T-helper 17 cell (primary cell): ENCODE measurements around the gene KCNG4. TPM values are rescaled to one million over a fixed set of nuclear protein-coding genes. Genes with fewer than 3 reads are reported as not detected.

Source experiments
- ATAC-seq: fragments of 150-1000 bp; cut with Tn5 transposase; 2 replicates; pipeline ENCODE4 v1.10.0; 2021; ENCODE audit warnings: mild to moderate bottlenecking, moderate library complexity
- DNase-seq, 3 donors: peaks; one replicate each; pipeline versions ENCODE4 v3.0.0 to v3.0.0-alpha.2; 2020 to 2021
- H3K9me3 ChIP-seq: one replicate; pipeline ENCODE4 v1.7.0; 2013; ENCODE audit warnings: low read length, mild to moderate bottlenecking; ENCODE audit not compliant: control insufficient read depth, poor library complexity, severe bottlenecking
- H3K27ac Mint-ChIP-seq: one replicate; pipeline ENCODE4 v1.8.0; 2022; ENCODE audit warnings: mild to moderate bottlenecking, moderate library complexity, mixed read lengths
- H3K27me3 Mint-ChIP-seq: one replicate; pipeline ENCODE4 v1.8.0; 2022; ENCODE audit warnings: mixed read lengths
- H3K36me3 Mint-ChIP-seq: one replicate; pipeline ENCODE4 v1.8.0; 2022; ENCODE audit warnings: low read depth, mixed read lengths
- H3K4me1 Mint-ChIP-seq: one replicate; pipeline ENCODE4 v1.8.0; 2022; ENCODE audit warnings: mild to moderate bottlenecking, mixed read lengths
- H3K4me3 Mint-ChIP-seq: one replicate; pipeline ENCODE4 v1.8.0; 2022; ENCODE audit warnings: mild to moderate bottlenecking, moderate library complexity, mixed read lengths
- total RNA-seq, 4 donors: library from RNA in 2 of 4; stranded (reverse) in 2 of 4; gene quantifications; one replicate each; pipeline ENCODE4 v1.2.3 and lab custom pipeline; 2022 to 2026

The KCNG4 gene
- total RNA-seq, 2 donors from 2014 or later, result not detected

- Mint-ChIP-seq H3K4me3 (peak overlapping the region; percentile 57), H3K4me1 (peaks cover 15% of the 10 kb centered on the region), H3K36me3 (no peaks in the 10 kb centered on the region), H3K27ac (peak overlapping the region; percentile 81), H3K27me3 (peaks cover 3% of the 10 kb centered on the region)
- ATAC-seq (peak; percentile 63), DNase-seq (no peak)
- H3K9me3 ChIP-seq, result no peaks in the 10 kb centered on the region
These were observed 46.3 kb downstream of the KCNG4 start for GRCh38 chr16:84193480-84193879.

- no peaks in the 10 kb centered on the region for H3K36me3 Mint-ChIP-seq
- no peak for DNase-seq
- H3K27me3 Mint-ChIP-seq, result no peaks in the 10 kb centered on the region
- H3K9me3 ChIP-seq, result no peaks in the 10 kb centered on the region
- no peak overlapping the region for H3K4me3 Mint-ChIP-seq
- H3K4me1 Mint-ChIP-seq, result peaks cover 12% of the 10 kb centered on the region
- no peak overlapping the region for H3K27ac Mint-ChIP-seq
- no peak for ATAC-seq
These were observed 48.3 kb downstream of the KCNG4 start for GRCh38 chr16:84191466-84191865.

- Mint-ChIP-seq H3K36me3 (no peaks in the 10 kb centered on the region), H3K27ac (no peak within 1 kb of the TSS), H3K4me1 (peaks cover 12% of the 10 kb centered on the region), H3K27me3 (no peaks in the 10 kb centered on the region), H3K4me3 (no peak within 1 kb of the TSS)
- ATAC-seq, result no peak
- no peaks in the 10 kb centered on the region for H3K9me3 ChIP-seq
- no peak for DNase-seq
These were observed 49.0 kb downstream of the KCNG4 start, which contains the start of gene ADAD2 for GRCh38 chr16:84190731-84191388. TSS of gene ADAD2 (plus strand) at chr16:84191157. CDS start at chr16:84191231, 74 bp downstream.

GRCh38 chr16:84186685-84187437 lies 53.0 kb downstream of the KCNG4 start, which contains the start of gene TAF1C:
TSS of gene TAF1C (minus strand) at chr16:84187057. CDS start at chr16:84184988, 2,069 bp downstream.
- ATAC-seq (peak; percentile 95), DNase-seq (peak; percentile 80 to 87 (median 84))
- H3K9me3 ChIP-seq, result no peaks in the 10 kb centered on the region

GRCh38 chr16:84184775-84185174 lies 55.0 kb downstream of the KCNG4 start:
- DNase-seq (no peak), ATAC-seq (no peak)
- Mint-ChIP-seq H3K36me3 (peaks cover 4% of the 10 kb centered on the region), H3K4me1 (peaks cover 10% of the 10 kb centered on the region), H3K4me3 (peak overlapping the region; percentile 47), H3K27me3 (no peaks in the 10 kb centered on the region), H3K27ac (no peak overlapping the region)
- no peaks in the 10 kb centered on the region for H3K9me3 ChIP-seq

More at GRCh38 chr16:84186685-84187437, 53.0 kb downstream of the KCNG4 start, which contains the start of gene TAF1C:
- Mint-ChIP-seq H3K27me3 (no peaks in the 10 kb centered on the region), H3K27ac (peak within 1 kb of the TSS; percentile 88), H3K4me3 (peak within 1 kb of the TSS; percentile 95), H3K36me3 (peaks cover 4% of the 10 kb centered on the region), H3K4me1 (peaks cover 10% of the 10 kb centered on the region)

DNA sequence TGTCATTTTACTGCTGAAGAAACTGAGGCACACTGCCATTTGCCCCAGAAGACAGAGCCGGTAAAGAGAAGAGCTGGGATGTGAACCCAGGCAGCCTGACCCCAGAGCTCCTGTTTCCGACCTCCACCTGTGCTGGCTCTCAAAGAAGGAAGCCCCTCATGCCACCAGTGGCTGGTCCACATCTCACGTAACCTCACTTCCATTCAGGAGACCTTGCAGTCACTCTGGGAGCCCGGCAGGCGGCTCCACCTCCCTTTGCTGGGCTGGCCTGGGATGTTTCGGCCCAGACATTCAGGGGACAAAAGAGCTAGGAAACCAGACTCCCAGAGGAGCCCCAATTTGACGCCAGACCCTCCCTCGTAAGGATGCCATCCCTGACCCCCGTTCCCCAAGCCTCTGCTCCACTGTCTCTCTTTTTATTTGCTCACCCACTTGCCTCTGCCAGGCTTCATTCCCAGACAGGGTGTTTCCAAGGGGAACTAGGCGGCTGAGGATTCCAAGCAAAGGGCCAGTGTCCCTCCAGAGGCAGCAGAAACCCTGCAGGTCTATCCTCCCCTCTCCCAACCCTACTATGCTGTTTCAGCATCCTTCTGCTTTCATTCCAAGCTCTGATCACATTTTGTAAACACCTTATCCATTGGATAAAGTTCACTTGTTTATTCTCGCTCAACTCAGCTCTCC lies 55.8 kb downstream of the KCNG4 start:
- ATAC-seq, result no peak
- Mint-ChIP-seq H3K27ac (no peak overlapping the region), H3K27me3 (no peaks in the 10 kb centered on the region), H3K4me3 (peak overlapping the region; percentile 47), H3K36me3 (peaks cover 4% of the 10 kb centered on the region), H3K4me1 (peaks cover 10% of the 10 kb centered on the region)
- DNase-seq, result no peak
- no peaks in the 10 kb centered on the region for H3K9me3 ChIP-seq

DNA sequence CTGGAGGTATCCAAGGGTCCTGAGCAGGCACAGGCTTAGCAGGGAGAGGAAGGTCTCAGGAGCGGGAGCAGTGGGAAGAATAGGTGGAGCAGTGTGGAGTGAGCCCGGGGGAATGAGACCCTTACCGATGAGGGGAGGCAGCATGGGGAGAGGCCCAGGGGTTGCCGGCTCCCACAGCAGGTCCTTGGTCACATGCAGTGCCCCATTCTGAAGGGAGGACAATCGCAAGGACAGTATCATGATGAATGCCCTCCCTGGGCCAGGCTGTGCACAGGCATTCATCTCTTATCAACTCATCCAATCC lies 56.3 kb downstream of the KCNG4 start:
- Mint-ChIP-seq H3K4me1 (peaks cover 10% of the 10 kb centered on the region), H3K27me3 (no peaks in the 10 kb centered on the region), H3K4me3 (no peak overlapping the region), H3K27ac (peak overlapping the region; percentile 24), H3K36me3 (peaks cover 4% of the 10 kb centered on the region)
- no peak for ATAC-seq
- no peak for DNase-seq
- H3K9me3 ChIP-seq, result no peaks in the 10 kb centered on the region

DNA sequence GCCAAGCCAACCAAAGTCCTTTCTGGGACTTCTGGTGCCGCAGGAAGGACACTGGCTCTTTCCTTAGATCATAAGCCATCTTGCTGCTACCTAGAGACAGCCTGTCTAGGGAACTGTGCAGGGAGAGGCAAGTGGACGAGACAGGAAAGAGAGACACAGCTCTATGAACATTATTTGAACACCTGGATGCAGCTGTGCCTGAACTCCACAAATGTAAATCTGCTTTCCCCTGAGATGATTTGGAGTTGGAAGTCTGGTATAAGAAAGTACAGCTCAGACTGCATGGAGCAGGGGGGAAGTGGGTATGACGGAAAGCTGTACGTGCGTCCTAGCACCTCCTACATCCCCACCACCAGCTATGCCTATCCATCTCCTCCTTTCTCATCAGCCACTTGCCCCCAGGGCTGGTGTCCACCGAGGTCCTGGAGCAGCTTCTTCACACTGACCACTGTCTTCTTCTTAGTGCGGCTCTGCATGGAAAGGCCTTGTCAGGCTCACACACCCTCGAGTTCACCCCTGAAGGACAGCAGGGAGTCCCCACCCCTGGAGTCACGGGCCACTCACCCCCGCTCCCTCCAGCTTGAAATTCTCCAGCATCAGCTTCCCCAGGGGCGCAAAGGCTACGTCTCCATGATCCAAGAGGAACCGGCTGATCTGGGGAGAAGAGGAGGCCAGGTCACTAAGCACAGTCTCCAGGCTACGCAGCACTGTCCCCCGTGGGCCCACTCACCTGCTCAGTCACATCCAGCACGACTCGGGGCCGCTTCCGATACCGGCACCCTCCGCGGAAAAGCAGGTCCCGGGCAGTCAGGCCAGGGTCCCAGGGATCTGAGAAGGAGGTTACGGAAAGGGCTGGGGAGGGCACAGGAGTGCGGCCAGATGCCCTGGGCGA lies 56.9 kb downstream of the KCNG4 start:
- H3K9me3 ChIP-seq, result no peaks in the 10 kb centered on the region
- Mint-ChIP-seq H3K27me3 (no peaks in the 10 kb centered on the region), H3K4me3 (no peak overlapping the region), H3K27ac (peak overlapping the region; percentile 24), H3K4me1 (peaks cover 10% of the 10 kb centered on the region), H3K36me3 (peaks cover 4% of the 10 kb centered on the region)
- no peak for DNase-seq
- ATAC-seq, result no peak

- H3K36me3 Mint-ChIP-seq, result peaks cover 4% of the 10 kb centered on the region
- no peaks in the 10 kb centered on the region for H3K9me3 ChIP-seq
- ATAC-seq (no peak), DNase-seq (no peak)
- H3K4me1 Mint-ChIP-seq, result peaks cover 10% of the 10 kb centered on the region
- no peak overlapping the region for H3K4me3 Mint-ChIP-seq
- no peak overlapping the region for H3K27ac Mint-ChIP-seq
- H3K27me3 Mint-ChIP-seq, result no peaks in the 10 kb centered on the region
These were observed 57.7 kb downstream of the KCNG4 start for GRCh38 chr16:84182104-84182503.

DNA sequence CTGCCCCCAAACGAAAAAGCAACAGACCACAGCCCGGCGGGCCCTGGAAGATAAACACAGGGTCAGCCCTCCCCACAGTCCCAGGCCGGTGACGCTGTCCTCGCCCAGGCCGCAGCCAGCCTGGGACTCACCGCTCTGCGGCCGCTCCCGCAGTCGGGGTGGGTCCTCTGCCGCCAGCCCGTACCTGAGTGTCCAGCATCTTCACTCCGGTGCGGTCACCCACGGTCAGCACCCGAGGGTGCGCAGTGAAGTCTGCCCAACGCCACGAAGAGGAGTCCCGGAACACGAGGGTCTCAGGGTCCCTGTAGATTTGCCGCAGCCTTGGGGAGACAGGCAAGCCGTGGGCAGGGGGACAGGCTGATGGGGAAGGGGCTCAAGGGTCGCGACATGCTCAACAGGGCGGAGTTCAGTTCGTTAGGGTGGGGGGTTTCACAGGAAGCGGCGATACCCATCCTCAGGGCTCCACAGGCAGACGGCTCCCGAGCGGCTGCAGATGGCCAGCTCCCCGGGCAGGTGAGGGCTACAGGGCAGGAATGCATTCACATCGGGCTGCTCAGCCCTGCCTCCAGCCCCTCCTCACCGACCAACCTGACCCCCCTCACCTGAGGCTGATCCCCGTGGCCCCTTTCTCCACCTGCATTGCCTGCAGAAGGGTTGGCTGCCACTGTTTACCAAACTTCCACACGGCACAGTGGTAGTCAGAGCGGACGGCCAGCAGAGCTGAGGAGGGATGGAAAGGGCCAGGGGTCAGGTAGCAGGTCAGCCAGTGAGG lies 58.5 kb downstream of the KCNG4 start:
- no peaks in the 10 kb centered on the region for H3K9me3 ChIP-seq
- DNase-seq, result no peak
- Mint-ChIP-seq H3K27ac (no peak overlapping the region), H3K4me1 (peaks cover 10% of the 10 kb centered on the region), H3K36me3 (peaks cover 4% of the 10 kb centered on the region), H3K4me3 (no peak overlapping the region), H3K27me3 (no peaks in the 10 kb centered on the region)
- ATAC-seq, result no peak

DNA sequence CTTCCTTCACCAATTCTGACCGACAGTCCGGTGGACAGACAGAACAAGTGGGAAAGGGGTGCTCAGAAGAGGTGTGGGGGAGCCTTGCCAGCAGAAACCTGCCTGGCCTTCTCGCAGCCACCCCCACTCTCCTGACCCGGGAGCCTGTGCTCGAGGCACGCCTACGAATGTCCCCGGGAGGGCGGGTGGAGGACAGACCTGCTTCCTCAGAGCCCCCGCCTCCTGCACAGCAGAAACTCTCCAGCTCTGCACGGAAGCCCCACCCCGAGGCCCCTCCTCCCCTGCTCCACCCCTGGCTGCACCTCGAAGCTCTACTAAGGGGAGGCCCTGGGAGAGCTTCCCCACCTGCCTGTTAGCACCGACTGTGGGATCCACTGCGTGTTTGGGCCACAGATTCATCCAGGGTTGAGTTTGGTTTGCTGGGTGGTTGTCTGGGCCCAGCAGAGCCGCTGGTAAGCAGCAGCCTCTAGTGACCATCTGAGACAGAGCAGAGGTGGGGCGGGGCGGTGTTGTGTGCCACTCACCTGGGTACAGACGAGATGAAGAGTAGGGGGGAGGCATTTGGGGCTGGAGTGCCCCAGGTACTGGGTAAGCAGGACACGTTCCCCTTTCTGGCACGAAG lies 59.2 kb downstream of the KCNG4 start:
- peaks cover 4% of the 10 kb centered on the region for H3K36me3 Mint-ChIP-seq
- H3K9me3 ChIP-seq, result no peaks in the 10 kb centered on the region
- peaks cover 10% of the 10 kb centered on the region for H3K4me1 Mint-ChIP-seq
- H3K4me3 Mint-ChIP-seq, result no peak overlapping the region
- no peak for DNase-seq
- ATAC-seq, result no peak
- H3K27ac Mint-ChIP-seq, result no peak overlapping the region
- H3K27me3 Mint-ChIP-seq, result no peaks in the 10 kb centered on the region
